K562 (cell line): ENCODE data around the gene PCARE.

Experiments used
- CTCF ChIP-seq, 3 experiments: IDR thresholded peaks in 2 of 3; conservative IDR thresholded peaks in 1 of 3; 2 replicates each; pipeline ENCODE4 v1.5.1; 2011 to 2012; ENCODE audit warnings: low read length in 3 of 3, mild to moderate bottlenecking in 3 of 3, control low read depth in 2 of 3, improper control_type of control experiment in 1 of 3, inconsistent platforms in 1 of 3, low read depth in 1 of 3, mixed read lengths in 1 of 3, moderate library complexity in 1 of 3; ENCODE audit not compliant: insufficient read depth in 2 of 3
- GABPA ChIP-seq: fragments of 200-800 bp; sonication (Bioruptor generic); conservative IDR thresholded peaks from 2 replicates; pipeline ENCODE4 v1.6.1; 2016; ENCODE audit warnings: low read depth, missing genetic modification characterization, missing compliant biosample characterization
- HMGXB4 ChIP-seq: sonication (generic); formaldehyde crosslinking; IDR thresholded peaks from 2 replicates; pipeline ENCODE4 v1.8.1; 2023; ENCODE audit warnings: mild to moderate bottlenecking, missing genetic modification reagents
- NFIC ChIP-seq: fragments of 450-650 bp; IDR thresholded peaks from 2 replicates; pipeline ENCODE4 v1.6.1; 2017; ENCODE audit warnings: mild to moderate bottlenecking, inconsistent platforms
- POLR2AphosphoS5 ChIP-seq: IDR thresholded peaks from 2 replicates; pipeline ENCODE4 v1.6.1; 2011; ENCODE audit warnings: mild to moderate bottlenecking, low read depth, low read length, moderate library complexity; ENCODE audit not compliant: control insufficient read depth, insufficient read depth

DNA sequence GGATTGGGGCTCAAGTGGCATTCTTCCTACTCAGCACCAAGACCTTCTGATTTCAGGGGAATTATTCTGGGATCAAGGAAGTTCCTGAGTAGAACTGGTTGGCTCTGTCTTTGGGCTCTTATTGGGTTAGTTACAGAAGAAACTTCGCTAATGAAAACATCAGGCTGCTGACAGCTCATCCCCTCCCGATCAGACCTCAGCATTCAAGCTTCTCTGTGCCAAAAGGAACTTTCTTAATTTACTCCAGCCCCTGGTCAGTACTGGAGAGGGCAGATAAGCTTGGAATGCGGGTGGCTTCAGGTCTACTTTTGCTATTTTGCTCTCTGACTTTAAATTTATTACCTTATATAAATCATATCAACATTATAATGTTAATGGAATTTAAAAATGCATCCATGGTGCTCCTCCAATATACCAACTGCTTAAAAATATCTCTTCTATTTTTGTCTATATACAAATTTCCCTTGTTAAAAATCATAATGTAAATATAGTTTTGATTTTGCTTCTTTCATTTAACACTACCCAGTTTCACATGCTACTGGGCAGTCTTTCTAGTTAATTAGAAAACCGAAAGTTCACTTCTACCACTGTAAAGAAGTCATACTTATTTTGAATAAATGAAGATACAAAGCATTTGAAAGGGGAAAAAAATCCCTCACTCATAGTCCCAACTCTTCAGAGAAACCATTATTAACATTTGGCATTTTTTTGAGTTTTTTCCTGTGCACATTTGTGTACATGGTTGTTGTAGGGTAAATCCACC is 34.4 kb downstream of the PCARE start:
- no peak for TF ChIP-seq POLR2AphosphoS5
- no peak for TF ChIP-seq CTCF (IDR thresholded peaks at IDR 0.05 in 2 of 3, conservative IDR thresholded peaks at IDR 0.05 in 1 of 3; ENCODE audit: insufficient read depth in 2 of 3, low read depth in 1 of 3, low read length in 3 of 3)
- no peak for TF ChIP-seq NFIC
- TF ChIP-seq GABPA (tag): no peak
- TF ChIP-seq HMGXB4: no peak
